Large intestine (tissue), 3 donors: Measurements from ENCODE around the gene STYX. TPM values are rescaled to one million over a fixed set of nuclear protein-coding genes. Genes with fewer than 3 reads are reported as not detected.

ENCODE experiments used
- DNase-seq, 2 donors: peaks; one replicate each; pipeline versions ENCODE4 v3.0.0 to v3.0.0-alpha.2; 2013
- H3K27ac ChIP-seq: one replicate; pipeline ENCODE4 v1.5.1; 2013; ENCODE audit warnings: low read length
- H3K27me3 ChIP-seq: 2 replicates; pipeline ENCODE4 v1.6.1; 2013; ENCODE audit warnings: low read length; ENCODE audit not compliant: control insufficient read depth, insufficient read depth
- H3K36me3 ChIP-seq: 2 replicates; pipeline ENCODE4 v1.6.1; 2013; ENCODE audit warnings: low read length; ENCODE audit not compliant: control insufficient read depth, insufficient read depth
- H3K4me1 ChIP-seq: one replicate; pipeline ENCODE4 v1.6.1; 2013; ENCODE audit warnings: low read length; ENCODE audit not compliant: control insufficient read depth, insufficient read depth
- H3K4me3 ChIP-seq: one replicate; pipeline ENCODE4 v1.5.1; 2013; ENCODE audit warnings: low read length
- H3K9me3 ChIP-seq: one replicate; pipeline ENCODE4 v1.6.1; 2013; ENCODE audit warnings: mild to moderate bottlenecking, low read depth, low read length, moderate library complexity; ENCODE audit not compliant: control insufficient read depth
- WGBS: methylation state at CpG from one replicate; pipeline ENCODE4 v1.1.5; 2013; ENCODE audit warnings: low lambda C conversion rate; ENCODE audit not compliant: insufficient coverage; 5-methylcytosine and 5-hydroxymethylcytosine counted together
- polyA plus RNA-seq: library from polyadenylated mRNA; unstranded; fragments of 120-200 nt; gene quantifications from one replicate; pipeline ENCODE4 v1.2.1, GENCODE V29; 2013

The STYX gene
- polyA plus RNA-seq, 1 donor, result 11.9 TPM

DNA sequence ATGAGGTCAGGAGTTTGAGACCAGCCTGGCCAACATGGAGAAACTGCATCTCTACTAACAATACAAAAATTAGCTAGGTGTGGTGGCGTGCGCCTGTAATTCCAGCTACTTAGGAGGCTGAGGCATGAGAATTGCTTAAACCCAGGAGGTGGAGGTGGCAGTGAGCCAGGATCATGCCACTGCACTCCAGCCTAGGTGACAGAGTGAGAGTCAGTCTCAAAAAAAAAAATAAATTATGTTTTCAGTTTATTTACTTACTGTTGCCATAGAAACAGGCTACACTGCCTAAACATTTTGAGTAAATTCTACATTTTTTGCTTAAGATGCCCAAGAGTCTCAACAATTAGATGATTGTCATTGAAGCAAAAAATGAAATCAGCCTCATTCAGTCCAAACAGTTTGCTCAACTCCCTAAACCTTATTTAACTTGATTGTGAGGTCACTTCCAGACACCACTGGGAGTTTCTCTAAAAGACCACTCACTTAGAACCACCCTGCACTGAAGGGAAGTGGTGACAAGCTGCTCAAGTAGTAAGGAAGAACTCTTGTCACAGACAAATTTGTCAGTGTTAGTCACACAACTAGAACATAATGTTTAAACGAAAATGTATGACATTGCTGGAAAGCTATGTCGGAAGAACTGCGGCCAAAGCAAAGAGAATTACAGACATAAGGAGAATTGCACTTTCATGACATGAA is 71.2 kb downstream of the STYX start:
- peak in 1 of 2 donors; percentile 15 for DNase-seq
- 80% methylated on average over 2 of the region's 5 CpGs for WGBS
- Histone ChIP-seq H3K27me3 (no peaks in the 10 kb centered on the region), H3K4me1 (no peaks in the 10 kb centered on the region), H3K9me3 (no peaks in the 10 kb centered on the region), H3K27ac (no peak overlapping the region), H3K4me3 (no peak overlapping the region), H3K36me3 (no peaks in the 10 kb centered on the region)

DNA sequence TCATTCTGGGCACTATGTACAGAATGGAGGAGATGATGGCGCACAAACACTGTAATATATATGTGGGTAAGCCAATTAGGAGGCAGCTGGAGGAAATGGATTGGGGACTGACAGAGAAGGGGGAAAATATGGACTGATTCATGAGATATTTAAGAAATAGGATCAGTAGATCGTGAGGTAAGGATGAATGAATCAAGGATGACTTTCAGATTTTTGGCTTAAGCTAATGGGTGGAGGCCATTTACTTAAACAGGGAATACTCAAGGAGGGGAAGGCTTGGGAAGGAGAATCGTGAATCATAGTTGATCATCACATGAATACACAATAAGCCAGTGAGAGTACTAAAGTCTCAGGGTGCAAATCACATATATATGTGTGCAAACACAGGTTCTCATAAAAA is 72.6 kb downstream of the STYX start:
- H3K27ac ChIP-seq, result no peak overlapping the region
- no peak overlapping the region for H3K4me3 ChIP-seq
- H3K36me3 ChIP-seq, result no peaks in the 10 kb centered on the region
- 88% methylated on average over 1 of the region's 3 CpGs for WGBS
- no peaks in the 10 kb centered on the region for H3K4me1 ChIP-seq
- H3K27me3 ChIP-seq, result no peaks in the 10 kb centered on the region
- no peaks in the 10 kb centered on the region for H3K9me3 ChIP-seq
- no peak for DNase-seq

DNA sequence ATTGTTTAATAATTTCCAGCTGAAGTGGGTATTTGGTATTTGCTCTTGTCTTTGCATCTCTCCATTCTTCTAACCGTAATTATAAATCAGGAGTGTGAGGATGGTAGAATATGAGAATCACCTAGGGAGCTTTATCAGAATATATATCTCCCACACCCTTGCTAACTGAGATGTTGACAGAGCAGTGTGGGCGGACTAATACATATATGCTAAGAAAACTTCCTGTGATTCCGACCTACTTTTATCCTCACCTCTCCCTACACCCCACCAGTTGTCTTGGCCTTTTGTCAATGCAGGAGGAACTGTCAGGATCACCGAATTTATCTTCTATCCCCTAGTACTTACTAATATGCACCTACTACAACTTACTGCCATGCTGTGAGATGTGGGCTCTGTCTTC is 76.1 kb downstream of the STYX start:
- Histone ChIP-seq H3K4me3 (no peak overlapping the region), H3K4me1 (no peaks in the 10 kb centered on the region), H3K27ac (no peak overlapping the region), H3K27me3 (no peaks in the 10 kb centered on the region), H3K9me3 (no peaks in the 10 kb centered on the region), H3K36me3 (no peaks in the 10 kb centered on the region)
- WGBS, result no CpG with 5 or more reads among the region's 4 CpGs
- DNase-seq, result no peak

DNA sequence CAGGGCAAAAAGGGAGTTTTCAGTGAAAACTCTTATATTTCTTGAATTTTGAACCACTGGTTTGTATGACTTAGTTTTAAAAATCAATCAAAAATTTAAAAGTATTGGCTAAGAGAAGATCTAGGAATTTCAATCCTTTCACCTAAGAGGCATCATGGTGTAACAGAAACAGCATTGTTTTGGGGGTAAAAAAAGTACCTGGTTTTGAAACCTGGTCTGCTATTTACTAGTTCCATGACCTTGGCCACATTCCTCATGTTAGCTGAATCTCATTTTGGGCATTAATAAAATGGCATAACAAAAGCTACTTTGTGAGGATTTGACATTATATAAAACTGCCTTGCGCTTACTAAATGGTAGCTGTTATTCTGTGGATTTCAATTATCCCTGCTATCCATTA is 78.1 kb downstream of the STYX start:
- H3K9me3 ChIP-seq, result no peaks in the 10 kb centered on the region
- no peak overlapping the region for H3K4me3 ChIP-seq
- no peaks in the 10 kb centered on the region for H3K27me3 ChIP-seq
- DNase-seq, result no peak
- no peak overlapping the region for H3K27ac ChIP-seq
- no peaks in the 10 kb centered on the region for H3K36me3 ChIP-seq
- H3K4me1 ChIP-seq, result no peaks in the 10 kb centered on the region
- WGBS, result no CpG with 5 or more reads among the region's 1 CpG

DNA sequence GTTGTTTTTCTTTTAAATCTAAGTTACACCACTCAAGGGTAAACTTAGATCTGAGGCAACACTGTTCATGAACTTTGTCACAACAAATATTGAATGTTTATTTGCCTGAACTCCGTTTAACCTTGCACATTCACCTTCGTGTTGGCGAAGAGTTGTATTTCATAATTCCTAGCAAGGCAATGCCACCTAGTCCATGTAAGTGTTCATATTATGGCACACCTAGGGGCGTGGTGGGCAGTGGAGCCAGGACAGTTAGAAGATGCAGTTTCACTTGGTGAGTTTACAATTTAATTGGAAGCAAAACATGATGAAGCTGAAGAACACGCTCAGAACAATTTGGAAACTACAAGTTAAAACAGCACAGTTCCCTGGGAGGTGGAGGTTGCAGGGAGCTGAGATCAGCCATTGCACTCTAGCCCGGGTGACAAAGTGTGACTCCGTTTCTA is 91.9 kb downstream of the STYX start:
- no peak overlapping the region for H3K4me3 ChIP-seq
- no peaks in the 10 kb centered on the region for H3K36me3 ChIP-seq
- WGBS, result no CpG with 5 or more reads among the region's 7 CpGs
- H3K27ac ChIP-seq, result no peak overlapping the region
- H3K4me1 ChIP-seq, result no peaks in the 10 kb centered on the region
- H3K9me3 ChIP-seq, result no peaks in the 10 kb centered on the region
- H3K27me3 ChIP-seq, result no peaks in the 10 kb centered on the region
- DNase-seq, result no peak

DNA sequence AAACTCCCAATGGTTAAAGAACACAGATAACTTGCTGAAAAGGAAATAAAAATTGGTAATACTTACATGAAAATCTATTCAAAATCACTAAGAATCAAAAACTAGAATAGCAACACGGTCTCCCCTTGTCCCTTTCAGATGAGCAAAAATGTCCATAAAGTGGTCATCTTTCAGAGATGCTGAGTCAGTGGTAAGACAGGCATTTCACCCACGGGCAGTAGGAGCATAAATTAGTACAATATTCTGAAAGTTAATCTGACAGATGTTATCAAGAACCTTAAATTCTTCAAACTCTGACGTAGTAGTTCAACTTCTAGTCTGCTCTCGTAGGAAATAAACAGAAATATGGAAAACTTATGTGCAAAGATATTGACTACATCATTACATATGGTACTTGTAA is 94.5 kb downstream of the STYX start:
- Histone ChIP-seq H3K36me3 (no peaks in the 10 kb centered on the region), H3K4me1 (no peaks in the 10 kb centered on the region), H3K9me3 (no peaks in the 10 kb centered on the region), H3K27ac (no peak overlapping the region), H3K4me3 (no peak overlapping the region), H3K27me3 (no peaks in the 10 kb centered on the region)
- DNase-seq, result no peak
- 33% methylated on average over 1 of the region's 4 CpGs for WGBS

Other genes with a start within 250 kb of the STYX start
- 12.7 TPM for gene TXNDC16, start 177.7 kb upstream of the STYX start, polyA plus RNA-seq
- 4.6 TPM for gene GPR137C, start 177.3 kb upstream of the STYX start, polyA plus RNA-seq
- 43.0 TPM for gene ERO1A, start 34.6 kb upstream of the STYX start, polyA plus RNA-seq
- 127 TPM for gene PSMC6, start 23.0 kb upstream of the STYX start, polyA plus RNA-seq
- gene GNPNAT1, start 61.4 kb downstream of the STYX start, polyA plus RNA-seq, result 21.3 TPM
- gene FERMT2, start 220.9 kb downstream of the STYX start, polyA plus RNA-seq, result 61.1 TPM